EL (cell line): Measurements from ENCODE around the gene C11orf91.
"Not testable (repeated sequence)": the region's sequence is repeated elsewhere in the genome, so short reads cannot be mapped to it uniquely, and the experiment has no call there.

Experiments
- DNase-seq: peaks from one replicate; pipeline ENCODE4 v3.0.0-alpha.2; 2016

C11orf91 gene

GRCh38 chr11:33695051-33695566, 5.5 kb downstream of the C11orf91 start:
- DNase-seq: no peak

- DNase-seq: no peak
Measured at GRCh38 chr11:33694346-33695050, 6.1 kb downstream of the C11orf91 start.

- no peak for DNase-seq
Measured at GRCh38 chr11:33692541-33692940, 8.1 kb downstream of the C11orf91 start.

GRCh38 chr11:33692013-33692504, 8.6 kb downstream of the C11orf91 start:
- peak; percentile 98 for DNase-seq

GRCh38 chr11:33691066-33691864, 9.4 kb downstream of the C11orf91 start:
- DNase-seq: no peak

- DNase-seq: peak; percentile 99
Measured at GRCh38 chr11:33690290-33691065, 10.1 kb downstream of the C11orf91 start.

- DNase-seq: no peak
Measured at GRCh38 chr11:33689501-33689900, 11.1 kb downstream of the C11orf91 start.

- DNase-seq: peak; percentile 45
Measured at GRCh38 chr11:33689085-33689484, 11.5 kb downstream of the C11orf91 start.

GRCh38 chr11:33687733-33688479, 12.7 kb downstream of the C11orf91 start:
- peak; percentile 76 for DNase-seq

GRCh38 chr11:33685082-33685481, 15.5 kb downstream of the C11orf91 start:
- DNase-seq: no peak

- no peak for DNase-seq
Measured at GRCh38 chr11:33684003-33684706, 16.5 kb downstream of the C11orf91 start.

- DNase-seq: peak; percentile 42
Measured at GRCh38 chr11:33682446-33682845, 18.2 kb downstream of the C11orf91 start.

GRCh38 chr11:33682019-33682418, 18.6 kb downstream of the C11orf91 start:
- no peak for DNase-seq

GRCh38 chr11:33678616-33679015, 22.0 kb downstream of the C11orf91 start:
- not testable (repeated sequence) for DNase-seq

- DNase-seq: peak; percentile 89
Measured at GRCh38 chr11:33674035-33674814, 26.4 kb downstream of the C11orf91 start.

GRCh38 chr11:33672273-33672672, 28.4 kb downstream of the C11orf91 start:
- no peak for DNase-seq

GRCh38 chr11:33670250-33671011, 30.2 kb downstream of the C11orf91 start:
- peak; percentile 80 for DNase-seq

GRCh38 chr11:33669598-33670249, 30.9 kb downstream of the C11orf91 start:
- no peak for DNase-seq

GRCh38 chr11:33668951-33669596, 31.6 kb downstream of the C11orf91 start:
- DNase-seq: no peak
